ENCODE results near the gene PLEKHA5. TPM values are rescaled to one million over a fixed set of nuclear protein-coding genes. Genes with fewer than 3 reads are reported as not detected.
"Not testable (repeated sequence)": the region's sequence is repeated elsewhere in the genome, so short reads cannot be mapped to it uniquely, and the experiment has no call there.

PLEKHA5 gene
- total RNA-seq: 10.9 TPM
- long read RNA-seq, partial matches to known transcripts: 4 of 6 reads
- long read RNA-seq, other reads (novel, unspliced or antisense): 2 of 6 reads

GRCh38 chr12:19129486-19130223 lies at the start of gene PLEKHA5:
Gene PLEKHA5, plus strand, starts transcription at chr12:19129733. Its CDS starts 67 bp downstream, at chr12:19129800.
- peak; percentile 92 for DNase-seq (ENCODE audit: low spot score)

GRCh38 chr12:19080918-19081317 lies 48.6 kb upstream of the PLEKHA5 start:
- DNase-seq (ENCODE audit: low spot score): no peak

- DNase-seq (ENCODE audit: low spot score): no peak
Measured at GRCh38 chr12:19082365-19082911, 47.1 kb upstream of the PLEKHA5 start.

GRCh38 chr12:19084547-19084946 lies 45.0 kb upstream of the PLEKHA5 start:
- DNase-seq (ENCODE audit: low spot score): no peak

DNA sequence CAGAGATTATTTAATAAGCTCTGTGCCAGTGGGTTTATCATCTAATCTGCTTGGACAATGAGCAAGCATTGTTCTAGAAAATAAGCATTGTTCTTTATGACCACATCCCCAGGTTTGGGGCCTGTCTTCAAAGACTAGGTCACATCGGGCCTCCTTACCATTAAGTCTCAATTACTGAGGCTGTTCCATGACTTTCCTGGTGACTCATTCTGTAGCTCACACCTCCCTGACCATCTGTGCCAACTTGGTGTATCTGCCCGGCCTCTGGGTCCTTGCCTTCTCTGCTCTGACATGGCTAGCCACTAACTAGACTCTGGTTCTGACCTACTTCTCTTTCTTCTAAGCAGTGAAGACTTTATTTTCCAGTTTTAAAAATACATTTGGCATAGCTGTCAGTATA lies 44.4 kb upstream of the PLEKHA5 start:
- DNase-seq (ENCODE audit: low spot score): no peak

DNA sequence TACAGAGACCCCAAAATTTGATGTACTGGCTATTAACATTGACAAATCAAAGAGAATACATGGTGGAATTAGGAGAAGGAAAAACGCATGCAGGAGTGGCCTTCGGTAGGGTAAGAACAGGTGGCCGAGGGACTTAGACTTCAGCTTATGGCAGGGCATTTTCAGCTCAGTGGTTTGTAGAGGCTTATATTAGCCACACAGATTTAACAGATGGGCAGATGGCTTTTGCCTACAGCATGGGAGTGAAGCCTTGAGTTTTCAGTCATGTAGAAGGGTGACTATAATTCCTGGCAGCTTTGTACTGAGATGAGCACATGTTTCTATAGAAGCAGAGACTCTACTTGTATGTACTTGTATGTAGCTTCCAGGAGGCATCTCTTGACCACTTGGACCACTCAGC lies 40.9 kb upstream of the PLEKHA5 start:
- no peak for DNase-seq (ENCODE audit: low spot score)

GRCh38 chr12:19092482-19092881 lies 37.1 kb upstream of the PLEKHA5 start:
- not testable (repeated sequence) for DNase-seq (ENCODE audit: low spot score)

GRCh38 chr12:19093218-19093617 lies 36.3 kb upstream of the PLEKHA5 start:
- no peak for DNase-seq (ENCODE audit: low spot score)

DNA sequence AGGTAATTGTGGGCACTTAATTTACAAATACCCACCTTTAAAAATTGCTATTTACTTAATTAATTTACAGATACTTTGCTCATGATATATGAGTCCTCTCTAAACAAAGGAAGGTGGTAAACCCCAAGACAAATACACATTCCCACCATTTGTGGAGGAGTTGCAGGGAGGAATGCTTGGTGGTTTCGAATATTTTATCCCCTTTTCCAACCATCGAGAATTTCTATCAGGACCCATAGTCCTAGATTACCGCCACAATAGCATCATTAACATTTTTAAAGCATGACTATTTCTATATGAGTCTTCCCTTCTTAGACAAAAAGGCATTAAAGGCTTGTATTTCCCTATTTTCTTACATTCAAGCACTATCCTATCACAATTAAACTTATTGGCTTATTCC lies 34.2 kb upstream of the PLEKHA5 start:
- DNase-seq (ENCODE audit: low spot score): no peak

- no peak for DNase-seq (ENCODE audit: low spot score)
Measured at GRCh38 chr12:19095756-19096480, 33.6 kb upstream of the PLEKHA5 start.

GRCh38 chr12:19105463-19105862 lies 24.1 kb upstream of the PLEKHA5 start:
- DNase-seq (ENCODE audit: low spot score): no peak

GRCh38 chr12:19107750-19108149 lies 21.8 kb upstream of the PLEKHA5 start:
- DNase-seq (ENCODE audit: low spot score): no peak

DNA sequence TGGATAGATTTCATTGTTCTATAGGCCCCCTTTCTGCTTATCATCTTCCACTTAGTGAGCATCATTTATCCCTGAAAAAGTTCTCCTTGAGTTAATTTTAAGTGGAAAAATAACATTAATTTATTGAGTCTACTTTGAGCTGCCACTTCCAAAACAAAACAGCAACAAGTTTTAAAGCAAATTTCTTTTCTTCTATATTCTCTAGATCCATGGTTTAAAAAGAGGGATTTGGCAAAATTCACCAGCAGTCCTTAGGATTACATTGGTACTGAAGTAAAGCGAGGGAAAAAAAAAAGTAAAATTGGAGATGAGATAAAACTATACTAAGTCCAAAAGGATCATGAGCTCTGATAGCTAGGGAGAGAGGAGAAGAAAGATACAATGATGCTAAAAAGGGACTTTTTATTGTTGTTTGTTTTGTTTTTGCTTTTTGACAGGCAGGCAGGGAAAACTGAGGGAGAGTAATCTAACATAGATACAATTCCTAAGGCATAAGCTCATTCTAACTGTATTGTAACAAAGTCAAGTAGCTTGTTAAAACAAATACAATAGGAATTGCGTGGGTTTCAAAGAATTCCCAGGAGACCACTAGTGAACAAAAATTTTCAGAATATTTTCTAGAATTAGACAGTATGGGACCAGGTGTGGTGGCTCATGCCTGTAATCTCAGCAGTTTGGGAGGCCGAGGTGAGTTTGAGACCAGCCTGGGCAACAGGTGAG lies 19.2 kb upstream of the PLEKHA5 start:
- no peak for DNase-seq (ENCODE audit: low spot score)

GRCh38 chr12:19113464-19113863 lies 16.1 kb upstream of the PLEKHA5 start:
- DNase-seq (ENCODE audit: low spot score): no peak

GRCh38 chr12:19115285-19115684 lies 14.2 kb upstream of the PLEKHA5 start:
- DNase-seq (ENCODE audit: low spot score): no peak

- no peak for DNase-seq (ENCODE audit: low spot score)
Measured at GRCh38 chr12:19119440-19119839, 10.1 kb upstream of the PLEKHA5 start.

DNA sequence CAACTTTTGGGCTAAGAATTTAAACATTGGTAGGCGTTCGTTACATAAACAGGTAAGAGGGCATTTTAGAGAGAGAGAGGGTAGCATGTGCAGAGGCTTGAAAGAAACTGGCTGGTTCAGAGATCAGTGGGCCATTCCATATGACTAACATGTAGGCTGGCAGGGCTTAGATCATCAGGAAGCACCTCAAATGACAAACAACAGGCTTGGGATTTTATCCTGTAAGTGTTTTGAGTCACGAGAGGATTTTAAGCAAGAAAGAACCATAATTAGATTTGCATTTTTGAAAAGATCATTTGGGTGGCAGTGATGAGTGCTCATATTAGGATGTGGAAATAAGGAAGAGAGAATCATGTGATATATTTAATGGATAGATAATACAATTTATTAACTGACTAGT lies 8.7 kb upstream of the PLEKHA5 start:
- DNase-seq (ENCODE audit: low spot score): no peak

GRCh38 chr12:19121449-19122018 lies 8.0 kb upstream of the PLEKHA5 start:
- DNase-seq (ENCODE audit: low spot score): no peak

DNA sequence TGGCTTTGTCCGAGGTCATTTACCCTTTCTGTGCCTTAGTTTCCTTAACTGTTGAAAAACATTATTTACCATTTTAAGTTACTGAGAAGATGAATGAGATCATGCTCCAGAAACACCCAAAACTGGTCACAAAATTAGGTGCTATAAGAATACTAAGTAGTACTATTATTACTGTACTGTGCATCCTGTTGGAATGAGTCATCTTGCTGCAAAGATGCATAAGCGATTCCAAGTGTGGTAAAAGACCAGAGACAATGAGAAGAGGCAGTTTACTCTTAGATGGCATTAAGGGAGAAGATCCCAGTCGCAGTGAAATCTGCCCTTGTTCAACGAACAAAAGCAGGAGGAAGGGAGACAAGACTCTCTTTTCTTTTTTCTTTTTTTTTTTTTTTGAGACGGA lies 4.2 kb upstream of the PLEKHA5 start:
- no peak for DNase-seq (ENCODE audit: low spot score)

- no peak for DNase-seq (ENCODE audit: low spot score)
Measured at GRCh38 chr12:19127270-19127669, 2.3 kb upstream of the PLEKHA5 start.

DNA sequence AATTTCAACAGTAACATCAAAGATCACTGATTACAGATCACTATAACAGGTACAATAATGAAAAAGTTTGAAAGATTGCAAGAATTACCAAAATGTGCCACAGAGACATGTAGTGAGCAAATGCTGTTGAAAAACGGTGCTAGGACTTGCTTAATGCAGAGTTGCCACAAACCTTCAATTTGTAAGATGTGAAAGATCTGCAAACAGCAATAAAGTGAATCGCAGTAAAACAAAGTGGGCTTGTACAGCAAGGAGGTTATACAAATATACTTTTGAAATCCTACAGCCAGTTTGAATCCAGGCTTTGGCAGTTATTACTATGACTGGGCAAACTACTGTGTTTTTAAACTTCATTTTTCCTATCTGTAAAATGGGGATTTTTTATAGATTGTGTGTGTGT lies 1.0 kb upstream of the PLEKHA5 start:
- DNase-seq (ENCODE audit: low spot score): no peak
